ENCODE results near the gene MAMLD1.

Gene MAMLD1

GRCh38 chrX:150409964-150410363 is 46.8 kb downstream of the MAMLD1 start:
- Histone ChIP-seq H2BK5ac (ENCODE audit: low read depth, low read length, poor library complexity, severe bottlenecking) (no peak overlapping the region), H3K4ac (ENCODE audit: low read depth in 1 of 2, low read length in 2 of 2) (no peak overlapping the region), H2BK120ac (ENCODE audit: low read depth, low read length) (no peak overlapping the region), H3K36me3 (ENCODE audit: control insufficient read depth in 1 of 2, insufficient read depth in 2 of 2, low read depth in 1 of 2, low read length in 2 of 2) (no peaks in the 10 kb centered on the region), H3K9ac (ENCODE audit: low read length) (no peak overlapping the region), H3K79me1 (replicated peaks; ENCODE audit: low read length, poor library complexity, severe bottlenecking) (peaks cover 5% of the 10 kb centered on the region), H3K27ac (ENCODE audit: low read length, poor library complexity, severe bottlenecking) (no peak overlapping the region), H4K8ac (ENCODE audit: low read length) (no peak overlapping the region), H3K23ac (ENCODE audit: low read length in 2 of 2) (no peak overlapping the region), H3K14ac (ENCODE audit: low read length in 2 of 2) (no peak overlapping the region), H3K4me1 (ENCODE audit: control insufficient read depth, insufficient read depth, low read depth, low read length) (no peaks in the 10 kb centered on the region), H3K4me2 (ENCODE audit: low read length, poor library complexity, severe bottlenecking) (no peak overlapping the region), H3K4me3 (ENCODE audit: insufficient read depth in 1 of 2, low read depth in 1 of 2, low read length in 2 of 2) (no peak overlapping the region), H2BK15ac (ENCODE audit: low read depth, poor library complexity, severe bottlenecking) (no peak overlapping the region), H2AK5ac (ENCODE audit: low read length, severe bottlenecking) (no peak overlapping the region), H3K18ac (ENCODE audit: low read depth in 1 of 2, low read length in 2 of 2) (no peak overlapping the region), H4K91ac (ENCODE audit: low read length) (no peak overlapping the region), H2AFZ (ENCODE audit: low read depth, low read length) (no peak overlapping the region), H3K27me3 (ENCODE audit: control insufficient read depth in 1 of 2, insufficient read depth in 1 of 2, low read length in 2 of 2) (peaks cover 0 to 22% of the 10 kb centered on the region in 2 experiments), H3K9me3 (ENCODE audit: control insufficient read depth, low read length) (no peaks in the 10 kb centered on the region), H2BK12ac (ENCODE audit: low read length in 2 of 2) (no peak overlapping the region)
- 95% methylated on average over 2 of the region's 2 CpGs for WGBS
- no peak for DNase-seq

- Histone ChIP-seq H3K9ac (ENCODE audit: low read length) (no peak overlapping the region), H4K91ac (ENCODE audit: low read length) (no peak overlapping the region), H3K4me2 (ENCODE audit: low read length, poor library complexity, severe bottlenecking) (no peak overlapping the region), H3K36me3 (ENCODE audit: control insufficient read depth in 1 of 2, insufficient read depth in 2 of 2, low read depth in 1 of 2, low read length in 2 of 2) (no peaks in the 10 kb centered on the region), H3K4ac (ENCODE audit: low read depth in 1 of 2, low read length in 2 of 2) (no peak overlapping the region), H3K4me1 (ENCODE audit: control insufficient read depth, insufficient read depth, low read depth, low read length) (no peaks in the 10 kb centered on the region), H3K27ac (ENCODE audit: low read length, poor library complexity, severe bottlenecking) (no peak overlapping the region), H2BK12ac (ENCODE audit: low read length in 2 of 2) (no peak overlapping the region), H3K18ac (ENCODE audit: low read depth in 1 of 2, low read length in 2 of 2) (no peak overlapping the region), H2AK5ac (ENCODE audit: low read length, severe bottlenecking) (no peak overlapping the region), H3K9me3 (ENCODE audit: control insufficient read depth, low read length) (no peaks in the 10 kb centered on the region), H3K4me3 (ENCODE audit: insufficient read depth in 1 of 2, low read depth in 1 of 2, low read length in 2 of 2) (no peak overlapping the region), H2AFZ (ENCODE audit: low read depth, low read length) (no peak overlapping the region), H3K14ac (ENCODE audit: low read length in 2 of 2) (no peak overlapping the region), H3K79me1 (replicated peaks; ENCODE audit: low read length, poor library complexity, severe bottlenecking) (peaks cover 5% of the 10 kb centered on the region), H4K8ac (ENCODE audit: low read length) (no peak overlapping the region), H2BK5ac (ENCODE audit: low read depth, low read length, poor library complexity, severe bottlenecking) (no peak overlapping the region), H3K27me3 (ENCODE audit: control insufficient read depth in 1 of 2, insufficient read depth in 1 of 2, low read length in 2 of 2) (peaks cover 0 to 21% of the 10 kb centered on the region in 2 experiments), H2BK120ac (ENCODE audit: low read depth, low read length) (no peak overlapping the region), H3K23ac (ENCODE audit: low read length in 2 of 2) (no peak overlapping the region), H2BK15ac (ENCODE audit: low read depth, poor library complexity, severe bottlenecking) (no peak overlapping the region)
- no peak for DNase-seq
- 100% methylated on average over 1 of the region's 2 CpGs for WGBS
Observed at GRCh38 chrX:150410513-150410912, 47.4 kb downstream of the MAMLD1 start.

GRCh38 chrX:150411656-150412055 is 48.5 kb downstream of the MAMLD1 start:
- Histone ChIP-seq H3K4ac (ENCODE audit: low read depth in 1 of 2, low read length in 2 of 2) (no peak overlapping the region), H2BK15ac (ENCODE audit: low read depth, poor library complexity, severe bottlenecking) (no peak overlapping the region), H3K27ac (ENCODE audit: low read length, poor library complexity, severe bottlenecking) (no peak overlapping the region), H3K23ac (ENCODE audit: low read length in 2 of 2) (no peak overlapping the region), H3K4me3 (ENCODE audit: insufficient read depth in 1 of 2, low read depth in 1 of 2, low read length in 2 of 2) (no peak overlapping the region), H3K18ac (ENCODE audit: low read depth in 1 of 2, low read length in 2 of 2) (no peak overlapping the region), H3K4me1 (ENCODE audit: control insufficient read depth, insufficient read depth, low read depth, low read length) (no peaks in the 10 kb centered on the region), H2BK12ac (ENCODE audit: low read length in 2 of 2) (no peak overlapping the region), H3K79me1 (replicated peaks; ENCODE audit: low read length, poor library complexity, severe bottlenecking) (peaks cover 3% of the 10 kb centered on the region), H2BK5ac (ENCODE audit: low read depth, low read length, poor library complexity, severe bottlenecking) (no peak overlapping the region), H2AK5ac (ENCODE audit: low read length, severe bottlenecking) (no peak overlapping the region), H3K9ac (ENCODE audit: low read length) (no peak overlapping the region), H3K14ac (ENCODE audit: low read length in 2 of 2) (no peak overlapping the region), H2BK120ac (ENCODE audit: low read depth, low read length) (no peak overlapping the region), H4K91ac (ENCODE audit: low read length) (no peak overlapping the region), H2AFZ (ENCODE audit: low read depth, low read length) (no peak overlapping the region), H3K36me3 (ENCODE audit: control insufficient read depth in 1 of 2, insufficient read depth in 2 of 2, low read depth in 1 of 2, low read length in 2 of 2) (no peaks in the 10 kb centered on the region), H3K4me2 (ENCODE audit: low read length, poor library complexity, severe bottlenecking) (no peak overlapping the region), H4K8ac (ENCODE audit: low read length) (no peak overlapping the region), H3K27me3 (ENCODE audit: control insufficient read depth in 1 of 2, insufficient read depth in 1 of 2, low read length in 2 of 2) (peaks cover 0 to 20% of the 10 kb centered on the region in 2 experiments), H3K9me3 (ENCODE audit: control insufficient read depth, low read length) (no peaks in the 10 kb centered on the region)
- WGBS = 100% methylated on average over 1 of the region's 2 CpGs
- DNase-seq = no peak

GRCh38 chrX:150414228-150414627 is 51.1 kb downstream of the MAMLD1 start:
- Histone ChIP-seq H2BK5ac (ENCODE audit: low read depth, low read length, poor library complexity, severe bottlenecking) (no peak overlapping the region), H4K91ac (ENCODE audit: low read length) (no peak overlapping the region), H3K4me2 (ENCODE audit: low read length, poor library complexity, severe bottlenecking) (no peak overlapping the region), H3K4me3 (ENCODE audit: insufficient read depth in 1 of 2, low read depth in 1 of 2, low read length in 2 of 2) (no peak overlapping the region), H3K27me3 (ENCODE audit: control insufficient read depth in 1 of 2, insufficient read depth in 1 of 2, low read length in 2 of 2) (peaks cover 0 to 14% of the 10 kb centered on the region in 2 experiments), H3K23ac (ENCODE audit: low read length in 2 of 2) (no peak overlapping the region), H3K9me3 (ENCODE audit: control insufficient read depth, low read length) (no peaks in the 10 kb centered on the region), H2BK120ac (ENCODE audit: low read depth, low read length) (no peak overlapping the region), H4K8ac (ENCODE audit: low read length) (no peak overlapping the region), H2BK15ac (ENCODE audit: low read depth, poor library complexity, severe bottlenecking) (no peak overlapping the region), H3K4me1 (ENCODE audit: control insufficient read depth, insufficient read depth, low read depth, low read length) (no peaks in the 10 kb centered on the region), H3K27ac (ENCODE audit: low read length, poor library complexity, severe bottlenecking) (no peak overlapping the region), H3K4ac (ENCODE audit: low read depth in 1 of 2, low read length in 2 of 2) (no peak overlapping the region), H3K14ac (ENCODE audit: low read length in 2 of 2) (no peak overlapping the region), H2BK12ac (ENCODE audit: low read length in 2 of 2) (no peak overlapping the region), H3K36me3 (ENCODE audit: control insufficient read depth in 1 of 2, insufficient read depth in 2 of 2, low read depth in 1 of 2, low read length in 2 of 2) (no peaks in the 10 kb centered on the region), H3K9ac (ENCODE audit: low read length) (no peak overlapping the region), H2AFZ (ENCODE audit: low read depth, low read length) (no peak overlapping the region), H2AK5ac (ENCODE audit: low read length, severe bottlenecking) (no peak overlapping the region), H3K79me1 (replicated peaks; ENCODE audit: low read length, poor library complexity, severe bottlenecking) (peaks cover 2% of the 10 kb centered on the region), H3K18ac (ENCODE audit: low read depth in 1 of 2, low read length in 2 of 2) (no peak overlapping the region)
- WGBS = no CpG with 5 or more reads among the region's 2 CpGs
- no peak for DNase-seq
